K562 (cell line): ENCODE measurements around the gene DPY19L1. TPM values are rescaled to one million over a fixed set of nuclear protein-coding genes. Genes with fewer than 3 reads are reported as not detected.
A peak's percentile ranks its signal among the peaks of the same experiment; 100 is the strongest.

Source experiments
- ARID1B ChIP-seq: fragments of 450-650 bp; IDR thresholded peaks from 2 replicates; pipeline ENCODE4 v1.6.1; 2016; ENCODE audit warnings: antibody characterized with exemption, mild to moderate bottlenecking, inconsistent platforms
- ERF ChIP-seq: fragments of 450-650 bp; formaldehyde crosslinking; IDR thresholded peaks from 2 replicates; pipeline ENCODE4 v1.4.0; 2020; ENCODE audit warnings: mild to moderate bottlenecking, mixed read lengths
- MBD2 ChIP-seq: sonication (generic); IDR thresholded peaks from 2 replicates; pipeline ENCODE4 v1.6.1; 2016; ENCODE audit warnings: low read depth, borderline replicate concordance
- NFE2 ChIP-seq: IDR thresholded peaks from 2 replicates; pipeline ENCODE4 v1.6.1; 2014; ENCODE audit warnings: antibody characterized with exemption, low read depth
- NUFIP1 ChIP-seq: fragments of 450-650 bp; IDR thresholded peaks from 2 replicates; pipeline ENCODE4 v1.6.1; 2018; ENCODE audit not compliant: partially characterized antibody
- RBBP5 ChIP-seq: fragments of 200-600 bp; sonication (generic); IDR thresholded peaks from 2 replicates; pipeline ENCODE4 v1.6.1; 2012; ENCODE audit warnings: borderline replicate concordance, mild to moderate bottlenecking, low read length, control low read depth, inconsistent platforms; ENCODE audit not compliant: insufficient read depth, poor library complexity, severe bottlenecking
- ZNF282 ChIP-seq: sonication (generic); formaldehyde crosslinking; IDR thresholded peaks from 2 replicates; pipeline ENCODE4 v1.8.1; 2023; ENCODE audit warnings: missing genetic modification reagents
- ZNF699 ChIP-seq: fragments of 250-450 bp; sonication (Bioruptor Pico); IDR thresholded peaks from 2 replicates; pipeline ENCODE4 v1.8.0; 2021; ENCODE audit warnings: mild to moderate bottlenecking, moderate library complexity; ENCODE audit not compliant: insufficient replicate concordance
- polyA plus RNA-seq, 8 experiments: library from polyadenylated mRNA; depleted of rRNA in 4 of 8; stranded (reverse) in 5 of 8; unstranded in 3 of 8; fragments of >200 nt; fragmentation: Nextera tagmentation in 2 of 8; fragmentation: Illumina TruSeq in 1 of 8; extraction: Ambion mirVana in 2 of 8; extraction: Trizol in 1 of 8; gene quantifications; 2 replicates each; pipeline versions ENCODE4 v1.2.1 to v1.2.3, GENCODE V29; 2011 to 2014; ENCODE audit warnings: inconsistent platforms in 1 of 8, missing spikeins in 1 of 8
- total RNA-seq, 7 experiments: library from RNA; depleted of rRNA in 6 of 7; stranded (reverse); fragments of >200 nt in 6 of 7; fragmentation: Illumina TruSeq in 2 of 7; extraction: Trizol in 2 of 7; gene quantifications; 2 replicates each; pipeline versions ENCODE4 v1.2.1 to v1.2.3, GENCODE V29; 2011 to 2021; ENCODE audit warnings: low replicate concordance in 1 of 7
- TF ChIP-seq, protein P1 (sequence below): sonication (generic); formaldehyde crosslinking; IDR thresholded peaks from 2 replicates; pipeline ENCODE4 v1.8.0; 2022; ENCODE audit warnings: mild to moderate bottlenecking, low read depth, missing genetic modification reagents
- TF ChIP-seq, protein P2 (sequence below): fragments of 250-450 bp; sonication (Bioruptor Pico); IDR thresholded peaks from 2 replicates; pipeline ENCODE4 v1.9.0; 2021; ENCODE audit warnings: mild to moderate bottlenecking

DPY19L1 gene
- total and polyA plus RNA-seq, 9 of the 15 experiments (the other 6 are each of a cell fraction or from before 2014, with no cell fraction given): 4.0 to 34.3 (median 22.1) TPM

DNA sequence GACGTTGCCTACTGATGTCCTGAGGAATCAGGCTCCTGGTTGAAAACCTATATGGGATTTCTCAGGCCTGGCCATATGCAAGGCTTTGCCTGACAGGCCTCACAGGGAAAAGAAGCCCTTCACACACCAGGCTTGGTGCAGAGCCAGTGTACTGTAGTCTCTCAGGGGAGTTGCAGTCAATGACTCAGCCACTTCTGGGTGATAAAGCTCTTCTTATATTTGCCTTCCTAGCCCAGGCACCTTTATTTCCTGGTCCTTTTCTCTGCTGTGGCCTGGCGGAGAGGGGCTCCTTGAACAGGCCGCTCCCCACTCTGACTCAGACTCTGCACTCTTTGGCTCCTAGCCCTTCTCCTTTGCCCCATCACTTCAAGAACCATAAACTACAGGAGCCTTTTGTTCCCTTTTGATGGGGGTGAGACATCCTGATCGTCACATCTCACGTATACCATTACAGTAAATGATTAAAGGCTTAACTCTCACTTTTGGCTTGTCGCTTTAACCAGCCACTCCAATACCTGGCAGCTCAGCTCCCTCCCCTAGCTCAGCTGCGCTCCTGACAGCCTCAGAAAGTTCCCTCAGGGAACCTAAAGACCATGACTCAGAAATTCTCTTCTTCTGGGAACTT lies 33.5 kb downstream of the DPY19L1 start (continued):
- TF ChIP-seq ERF (CRISPR knock-in tag): no peak
- TF ChIP-seq, protein P1, sequence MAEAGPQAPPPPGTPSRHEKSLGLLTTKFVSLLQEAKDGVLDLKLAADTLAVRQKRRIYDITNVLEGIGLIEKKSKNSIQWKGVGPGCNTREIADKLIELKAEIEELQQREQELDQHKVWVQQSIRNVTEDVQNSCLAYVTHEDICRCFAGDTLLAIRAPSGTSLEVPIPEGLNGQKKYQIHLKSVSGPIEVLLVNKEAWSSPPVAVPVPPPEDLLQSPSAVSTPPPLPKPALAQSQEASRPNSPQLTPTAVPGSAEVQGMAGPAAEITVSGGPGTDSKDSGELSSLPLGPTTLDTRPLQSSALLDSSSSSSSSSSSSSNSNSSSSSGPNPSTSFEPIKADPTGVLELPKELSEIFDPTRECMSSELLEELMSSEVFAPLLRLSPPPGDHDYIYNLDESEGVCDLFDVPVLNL (CRISPR knock-in tag): no peak
- no peak for TF ChIP-seq ZNF282 (CRISPR knock-in tag)
- no peak for TF ChIP-seq MBD2
- TF ChIP-seq NUFIP1: no peak
- TF ChIP-seq NFE2: peak; percentile 93
- TF ChIP-seq, protein P2, sequence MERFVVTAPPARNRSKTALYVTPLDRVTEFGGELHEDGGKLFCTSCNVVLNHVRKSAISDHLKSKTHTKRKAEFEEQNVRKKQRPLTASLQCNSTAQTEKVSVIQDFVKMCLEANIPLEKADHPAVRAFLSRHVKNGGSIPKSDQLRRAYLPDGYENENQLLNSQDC (CRISPR knock-in tag): no peak
- TF ChIP-seq RBBP5: peak; percentile 44
- TF ChIP-seq ARID1B: 0 out of 2 replicates have a peak, but pooled peaks have one; percentile 52
- TF ChIP-seq ZNF699 (CRISPR knock-in tag): no peak
